GF-D8 (cell line): ENCODE data around the gene TANC1.

Source experiments
- DNase-seq: peaks from one replicate; lab custom pipeline; 2025; lab: John Stamatoyannopoulos, UW

Gene TANC1

DNA sequence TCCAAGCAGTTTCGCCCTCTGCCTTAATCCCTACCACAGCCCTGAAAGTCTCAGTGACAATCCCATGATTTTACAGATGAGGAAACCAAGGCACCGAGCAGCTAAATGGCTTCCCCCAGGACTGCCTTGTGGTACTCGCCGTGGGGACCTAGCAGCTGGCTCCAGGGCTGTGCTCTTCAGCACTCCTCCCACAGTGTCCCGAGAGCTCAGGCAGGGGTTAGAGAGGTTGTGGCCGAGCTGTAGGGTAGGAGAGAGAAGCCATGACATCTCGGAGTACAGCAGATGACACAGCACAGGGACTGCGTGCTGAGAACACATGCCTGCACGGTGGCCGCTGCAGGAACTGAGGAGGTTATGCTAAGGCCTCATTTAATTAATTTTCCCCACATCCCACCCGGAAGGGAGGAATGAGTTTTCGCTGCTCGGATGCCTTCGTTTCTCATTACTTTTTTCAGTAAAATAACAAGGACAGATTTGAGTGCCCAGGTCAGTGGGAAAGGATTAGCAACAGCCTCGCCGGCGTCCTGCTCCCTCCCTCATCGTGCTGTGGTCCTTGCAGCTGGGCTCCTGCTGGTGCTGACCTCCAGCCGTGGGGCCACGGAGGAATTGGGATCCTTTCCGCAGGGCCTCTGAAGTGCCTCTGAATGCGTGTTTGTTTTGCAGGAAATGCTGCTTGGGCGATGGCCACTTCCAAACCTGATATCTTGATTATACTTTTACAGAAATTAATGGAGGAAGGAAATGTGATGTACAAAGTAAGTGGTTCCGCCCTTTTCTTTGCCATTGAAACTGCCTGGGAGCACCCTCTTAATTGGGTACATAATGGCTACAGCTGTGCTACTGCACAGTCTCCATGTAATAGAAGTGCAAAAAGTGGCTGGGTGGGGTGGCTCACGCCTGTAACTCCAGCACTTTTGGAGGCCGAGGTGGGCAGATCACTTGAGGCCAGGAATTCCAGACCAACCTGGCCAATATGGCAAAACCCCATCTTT, 256.9 kb downstream of the TANC1 start:
- DNase-seq: no peak

DNA sequence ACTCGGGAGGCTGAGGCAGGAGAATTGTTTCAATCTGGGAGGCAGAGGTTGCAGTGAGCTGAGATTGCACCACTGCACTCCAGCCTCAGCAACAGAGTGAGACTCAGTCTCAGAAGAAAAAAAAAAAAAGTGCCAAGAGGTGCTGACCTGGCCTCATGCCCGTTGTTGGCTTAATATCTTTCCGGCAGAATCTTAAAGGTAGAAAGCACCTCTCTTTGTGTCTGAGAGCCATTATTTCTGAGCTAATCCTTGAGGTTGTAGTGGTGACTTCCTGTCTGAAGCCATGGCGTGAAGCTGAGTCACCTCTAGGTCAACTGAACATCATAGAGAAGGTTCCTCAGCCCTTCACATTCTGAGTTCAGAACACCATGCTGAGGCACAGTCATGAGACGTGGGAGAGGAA, 257.6 kb downstream of the TANC1 start:
- DNase-seq: peak; percentile 35

DNA sequence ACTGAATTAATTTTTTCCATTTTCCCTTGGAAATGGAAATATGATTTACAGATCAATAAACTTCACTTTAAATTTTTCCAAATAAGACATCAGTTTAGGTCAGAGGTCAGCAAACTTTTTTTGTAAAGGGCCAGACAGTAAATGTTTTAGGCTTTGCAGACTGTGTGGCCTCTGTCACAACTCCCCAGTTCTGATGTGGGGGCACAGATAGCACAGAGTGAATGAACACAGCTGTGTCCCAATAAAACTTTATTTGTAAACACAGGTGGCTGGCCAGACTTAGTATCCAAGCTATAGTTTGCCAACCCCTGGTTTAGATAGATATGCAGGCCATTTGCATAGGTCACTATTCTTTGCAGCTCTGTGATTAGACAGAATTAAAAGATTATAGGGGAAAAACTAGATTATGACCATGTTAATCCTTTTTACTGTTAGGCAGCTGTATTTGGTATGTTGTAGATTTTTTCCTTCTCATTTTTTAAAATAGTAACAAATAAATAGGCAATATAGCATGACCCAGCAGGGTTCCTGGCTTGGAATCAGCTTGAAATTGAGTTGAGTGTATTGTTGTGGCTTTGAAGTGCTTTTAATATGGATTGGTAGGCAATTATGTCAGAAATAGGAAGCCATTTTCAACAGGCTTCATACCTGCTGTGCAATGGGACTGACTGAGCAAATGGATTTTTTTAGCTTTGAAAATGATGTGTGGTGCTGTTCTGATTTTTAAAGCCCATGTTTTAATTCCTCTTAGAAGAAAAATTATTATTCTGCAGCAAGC, 258.4 kb downstream of the TANC1 start:
- DNase-seq: no peak

DNA sequence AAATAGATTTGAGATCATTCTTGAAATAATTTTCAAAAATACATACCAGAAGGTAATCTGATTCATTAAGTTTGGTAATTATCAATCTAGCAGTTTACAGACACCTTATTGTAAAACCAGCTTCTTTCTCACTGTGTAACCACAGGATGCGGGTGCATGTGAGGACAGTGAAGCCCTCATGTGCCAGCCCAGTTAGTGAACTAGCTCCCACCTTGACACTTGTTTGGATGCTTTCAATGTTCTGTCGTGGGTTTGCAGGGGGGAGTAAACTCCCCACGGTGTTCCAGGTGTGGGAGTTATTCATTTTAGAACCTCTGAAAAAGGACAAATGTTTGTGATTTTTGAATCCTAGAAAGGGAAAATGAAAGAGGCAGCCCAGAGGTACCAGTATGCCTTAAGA, 259.0 kb downstream of the TANC1 start:
- DNase-seq: no peak

DNA sequence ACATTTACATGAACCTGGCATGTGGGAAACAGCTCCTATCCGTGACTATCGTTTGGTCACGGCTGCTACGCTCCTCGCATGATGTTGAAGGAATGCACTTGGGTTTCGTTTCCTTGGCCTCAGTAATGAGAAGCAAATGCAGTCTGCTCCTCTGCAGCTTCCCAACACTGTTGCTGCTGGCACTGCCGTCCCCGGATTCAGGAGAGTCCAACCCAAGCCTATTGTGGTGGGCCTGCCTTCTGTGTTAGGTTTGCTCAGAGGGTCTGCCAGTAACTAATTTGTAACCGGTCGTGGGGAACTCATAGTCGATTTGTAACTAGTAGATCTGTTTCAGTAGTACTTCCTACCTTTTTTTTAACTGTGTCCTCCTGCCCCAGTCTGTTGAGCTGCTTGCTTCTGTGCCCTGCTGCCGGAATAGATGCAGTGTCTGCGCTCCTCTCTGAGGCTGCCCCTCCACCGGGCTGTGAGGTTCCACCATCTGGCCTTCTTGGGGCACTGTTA, 259.7 kb downstream of the TANC1 start:
- DNase-seq: no peak

DNA sequence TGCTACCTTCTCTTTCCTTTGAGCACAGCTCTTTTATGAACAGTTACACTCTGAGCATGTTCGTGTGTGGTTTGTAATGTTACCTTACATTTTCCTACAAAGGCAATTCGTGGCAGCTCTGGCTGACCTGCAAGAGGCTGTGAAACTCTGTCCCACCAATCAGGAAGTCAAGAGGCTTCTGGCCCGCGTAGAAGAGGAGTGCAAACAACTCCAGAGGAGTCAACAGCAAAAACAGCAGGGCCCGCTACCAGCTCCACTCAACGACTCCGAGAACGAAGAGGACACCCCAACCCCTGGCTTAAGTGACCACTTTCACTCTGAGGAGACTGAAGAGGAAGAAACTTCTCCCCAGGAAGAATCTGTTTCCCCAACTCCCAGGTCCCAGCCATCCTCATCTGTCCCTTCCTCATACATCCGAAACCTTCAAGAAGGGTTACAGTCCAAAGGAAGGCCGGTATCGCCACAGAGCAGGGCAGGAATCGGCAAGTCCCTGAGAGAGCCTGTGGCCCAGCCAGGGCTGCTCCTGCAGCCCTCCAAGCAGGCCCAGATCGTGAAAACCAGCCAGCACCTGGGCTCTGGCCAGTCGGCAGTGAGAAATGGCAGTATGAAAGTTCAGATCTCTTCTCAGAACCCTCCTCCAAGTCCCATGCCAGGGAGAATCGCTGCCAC, 261.2 kb downstream of the TANC1 start:
- DNase-seq: no peak

DNA sequence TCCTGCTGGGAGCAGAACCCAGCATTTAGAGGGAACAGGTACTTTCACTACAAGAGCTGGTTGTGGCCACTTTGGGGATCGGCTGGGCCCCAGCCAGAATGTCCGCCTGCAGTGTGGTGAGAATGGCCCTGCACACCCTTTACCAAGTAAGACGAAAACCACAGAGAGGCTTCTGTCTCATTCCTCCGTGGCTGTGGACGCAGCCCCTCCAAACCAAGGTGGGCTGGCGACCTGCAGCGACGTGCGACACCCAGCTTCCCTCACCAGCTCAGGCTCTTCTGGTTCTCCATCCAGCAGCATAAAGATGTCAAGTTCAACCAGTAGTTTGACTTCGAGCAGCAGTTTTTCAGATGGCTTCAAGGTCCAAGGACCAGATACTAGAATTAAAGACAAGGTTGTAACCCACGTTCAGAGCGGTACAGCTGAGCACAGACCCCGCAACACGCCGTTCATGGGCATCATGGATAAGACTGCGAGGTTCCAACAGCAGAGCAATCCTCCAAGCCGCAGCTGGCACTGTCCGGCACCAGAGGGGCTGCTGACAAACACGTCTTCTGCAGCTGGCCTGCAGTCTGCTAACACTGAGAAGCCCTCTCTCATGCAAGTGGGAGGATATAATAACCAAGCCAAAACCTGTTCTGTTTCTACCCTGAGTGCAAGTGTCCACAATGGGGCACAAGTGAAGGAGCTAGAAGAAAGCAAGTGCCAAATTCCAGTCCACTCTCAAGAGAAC, 261.9 kb downstream of the TANC1 start:
- DNase-seq: no peak

DNA sequence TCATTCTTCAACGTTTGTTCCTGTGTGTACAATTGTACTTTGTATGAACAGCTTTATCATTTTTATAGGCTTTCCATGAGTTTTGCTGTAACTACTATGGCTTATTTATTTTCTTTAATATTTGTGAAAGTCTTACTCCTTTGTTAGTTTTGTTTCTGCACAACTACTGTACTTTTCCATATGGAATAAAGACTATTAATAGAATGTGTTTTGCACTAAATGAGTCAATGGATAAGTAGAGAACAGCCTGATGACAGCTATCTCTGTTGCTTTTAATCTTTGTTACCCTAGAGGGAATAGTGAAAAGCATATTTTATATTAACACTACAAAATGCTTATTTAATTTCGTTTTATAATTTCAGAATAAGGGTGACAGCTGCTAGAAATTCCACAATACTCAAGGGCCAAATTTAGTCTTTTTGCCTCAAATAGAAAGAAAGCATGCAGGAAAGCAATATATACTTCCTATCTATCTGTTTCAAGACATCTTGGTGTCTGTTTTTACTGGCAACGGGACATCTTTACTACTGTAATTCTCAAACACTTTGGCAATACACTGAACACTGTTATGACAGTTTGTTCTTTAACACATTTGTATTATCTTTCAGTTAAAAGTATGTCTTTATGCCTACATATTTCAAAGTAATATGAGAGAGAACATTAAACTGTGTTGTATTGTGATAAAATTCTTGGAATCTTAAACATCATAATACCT, 264.2 kb downstream of the TANC1 start:
- no peak for DNase-seq

DNA sequence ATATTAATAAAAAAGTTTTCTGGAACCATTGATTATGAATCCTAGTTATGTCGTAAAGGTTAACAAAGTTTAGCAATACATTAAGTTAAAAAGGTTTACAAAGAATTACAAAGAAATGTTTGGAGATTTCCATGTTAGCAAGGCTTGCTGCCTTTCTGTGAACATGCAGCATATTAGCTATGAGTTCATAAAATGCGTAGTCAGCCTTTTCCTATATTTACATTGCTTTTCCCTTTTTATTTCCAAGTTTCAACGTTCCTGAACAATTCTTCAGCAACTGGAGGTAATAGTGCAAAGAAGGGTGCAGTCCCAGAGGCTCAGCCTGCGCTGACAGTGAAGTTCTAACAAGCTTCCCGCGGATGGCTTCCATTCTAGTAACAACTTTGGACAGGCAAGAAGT, 266.4 kb downstream of the TANC1 start:
- DNase-seq: no peak

DNA sequence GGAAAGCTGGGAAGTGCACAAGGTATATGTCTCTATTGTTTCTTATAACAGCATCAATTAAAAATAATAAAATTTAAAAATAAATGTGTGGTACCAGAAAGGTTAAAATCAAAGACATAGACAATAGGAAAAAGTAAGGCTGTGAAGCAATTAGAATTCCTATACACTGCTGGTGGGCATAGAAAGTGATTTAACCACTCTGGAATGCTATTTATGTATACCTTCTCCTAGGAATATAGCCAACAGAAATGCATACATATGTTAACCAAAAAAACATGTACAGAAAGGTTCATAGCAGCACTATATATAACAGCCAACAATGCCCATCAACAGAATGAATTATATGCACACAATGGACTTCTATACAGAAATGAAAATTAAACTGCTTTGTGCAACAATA, 275.1 kb downstream of the TANC1 start:
- no peak for DNase-seq

DNA sequence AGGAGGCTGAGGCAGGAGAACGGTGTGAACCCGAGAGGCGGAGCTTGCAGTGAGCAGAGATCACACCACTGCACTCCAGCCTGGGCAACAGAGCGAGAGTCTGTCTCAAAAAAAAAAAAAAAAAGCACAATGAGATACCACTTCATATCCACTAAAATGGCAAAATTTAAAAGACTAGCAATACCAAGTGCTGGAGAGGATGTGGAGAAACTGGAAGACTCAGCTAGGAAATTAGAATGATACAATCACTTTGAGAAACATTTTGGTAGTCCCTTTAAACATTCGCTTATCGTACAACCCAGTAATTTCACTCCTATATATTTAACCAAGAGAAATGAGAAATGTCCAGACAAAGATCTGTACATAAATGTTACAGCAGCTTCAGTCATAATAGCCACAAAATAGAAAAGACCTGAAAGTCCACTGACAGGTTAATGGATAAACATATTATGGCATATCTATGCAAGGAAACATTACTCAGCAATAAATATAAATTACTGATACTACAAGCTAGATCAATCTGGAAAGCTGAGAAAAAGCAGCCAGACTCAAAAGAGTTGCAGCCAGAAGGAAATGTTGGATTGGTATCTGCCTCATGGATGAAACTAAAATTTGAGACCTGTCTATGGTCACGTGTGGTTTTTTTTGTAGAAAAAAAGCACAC, 278.0 kb downstream of the TANC1 start:
- no peak for DNase-seq

DNA sequence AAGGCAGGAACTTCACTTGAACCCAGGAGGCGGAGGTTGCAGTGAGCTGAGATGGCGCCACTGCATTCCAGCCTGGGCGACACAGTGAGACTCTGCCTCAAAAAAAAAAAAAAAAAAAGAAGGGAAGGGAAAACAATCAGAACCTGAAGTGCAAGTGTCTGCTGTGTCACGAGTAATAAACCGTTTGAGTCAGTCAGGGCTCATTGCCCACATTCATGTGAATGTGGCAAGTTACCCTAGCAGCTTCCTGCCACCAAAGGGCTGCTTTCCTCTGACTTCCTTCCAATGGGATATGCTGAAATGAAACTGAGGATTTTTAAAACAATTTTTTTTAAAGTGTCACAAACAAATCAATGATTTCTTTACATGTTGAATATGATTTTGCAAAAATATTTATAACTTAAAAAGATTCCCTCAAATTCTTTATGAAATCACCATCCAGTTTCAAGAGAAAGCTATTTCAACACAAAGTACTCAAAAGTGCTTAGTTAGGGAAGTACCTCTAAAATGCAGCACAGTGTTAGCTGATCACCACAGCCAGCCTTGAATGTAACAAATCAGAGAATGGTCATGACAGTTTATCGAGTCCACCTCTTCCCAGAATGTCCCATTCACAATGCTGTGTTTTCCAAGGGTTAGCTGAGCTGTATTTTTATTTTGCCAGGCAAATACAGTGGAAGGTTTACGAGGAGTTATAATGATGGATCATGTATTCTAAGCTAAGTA, 281.7 kb downstream of the TANC1 start:
- DNase-seq: peak; percentile 95

DNA sequence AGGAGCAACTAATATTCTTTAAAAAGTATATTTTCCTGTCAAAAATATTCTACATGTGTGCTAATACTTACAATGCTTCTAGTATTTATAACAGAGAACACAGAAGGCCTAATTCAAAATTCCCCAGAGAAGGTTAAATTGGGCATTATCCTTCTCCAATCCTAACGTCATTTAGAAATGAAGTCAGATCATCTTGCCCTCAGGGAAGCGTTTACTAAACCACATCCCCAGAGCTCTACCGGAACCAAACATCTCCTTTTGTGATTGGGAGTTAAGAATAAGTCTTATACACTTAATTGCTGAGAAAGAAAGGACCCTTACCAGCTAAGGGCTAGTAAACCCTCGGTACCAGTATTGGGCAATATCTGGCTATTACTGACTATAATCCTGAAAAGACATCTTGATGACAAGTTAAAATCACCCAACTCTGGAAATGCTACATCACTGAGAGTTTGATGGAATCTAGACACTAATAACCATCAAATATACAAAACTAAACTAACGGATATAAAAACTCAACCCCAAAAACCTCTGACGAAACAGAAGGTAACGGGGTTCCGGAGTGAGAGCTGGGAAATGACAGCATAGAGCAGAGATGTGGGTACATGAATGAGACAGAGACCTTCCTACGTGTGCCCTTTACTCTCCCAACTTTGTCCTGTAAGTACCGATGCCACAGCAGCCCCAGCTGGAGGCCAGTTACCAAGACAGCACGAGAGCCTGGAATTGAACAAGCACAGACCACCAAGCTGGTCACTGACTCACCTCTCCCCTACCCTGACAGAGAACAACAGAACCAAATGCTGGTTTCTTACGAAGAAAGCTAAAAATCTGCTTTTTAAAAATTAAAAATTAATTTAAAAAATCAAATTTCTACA, 283.1 kb downstream of the TANC1 start:
- DNase-seq: no peak

DNA sequence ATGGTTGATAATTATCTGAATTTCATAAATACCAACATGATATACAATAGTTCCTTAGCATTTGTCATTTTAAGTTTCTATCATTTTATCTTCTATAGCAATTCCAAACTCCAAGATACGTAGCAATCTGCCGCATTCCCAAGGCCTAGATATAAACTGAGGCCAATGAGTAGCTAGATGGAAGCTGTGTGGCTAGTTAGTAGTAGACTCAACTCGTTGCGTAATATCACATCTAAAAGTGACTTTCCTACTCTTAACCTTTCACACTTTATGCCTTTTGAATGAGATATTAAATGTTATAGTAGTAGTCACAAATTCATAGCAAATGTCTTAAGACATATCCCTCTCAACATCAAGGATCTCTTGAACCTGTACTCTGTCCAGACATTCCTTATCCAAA, 284.5 kb downstream of the TANC1 start:
- no peak for DNase-seq

DNA sequence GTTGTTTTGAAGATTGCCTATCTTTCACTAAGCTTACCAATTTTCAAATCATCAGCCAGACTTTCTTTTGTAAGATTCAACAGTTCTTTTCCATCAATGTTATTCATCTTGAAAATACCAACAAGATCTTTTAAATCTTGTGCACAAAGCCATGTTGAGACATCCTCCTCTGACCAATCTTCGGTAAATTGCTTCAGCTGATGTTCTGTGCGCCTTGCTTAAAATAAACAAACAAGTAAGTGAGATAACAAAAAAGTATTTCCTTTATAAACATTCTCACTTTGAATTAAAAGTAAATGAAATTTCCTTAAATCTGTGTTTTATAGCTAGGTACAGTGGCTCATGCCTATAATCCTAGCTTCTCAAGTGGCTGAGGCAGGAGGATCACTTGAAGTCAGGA, 287.7 kb downstream of the TANC1 start:
- DNase-seq: no peak

DNA sequence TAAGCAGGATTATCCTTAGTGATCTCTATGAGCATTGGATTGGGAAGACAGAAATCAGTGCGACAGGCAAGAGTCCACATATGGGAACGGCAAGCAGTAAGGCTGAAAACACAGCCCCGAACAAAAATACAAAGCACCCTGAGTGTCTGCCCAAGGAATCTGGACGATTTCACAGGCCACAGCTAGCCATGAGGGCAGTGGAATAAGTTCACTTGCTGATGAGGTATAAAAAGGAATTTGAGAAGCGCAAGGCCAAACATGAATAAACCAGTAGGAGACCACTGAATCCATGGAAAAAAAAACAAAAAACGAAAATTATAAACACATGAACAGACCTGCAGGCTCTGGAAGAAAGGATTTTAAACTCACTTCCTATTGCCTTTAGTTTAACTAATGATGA, 293.8 kb downstream of the TANC1 start:
- DNase-seq: no peak

DNA sequence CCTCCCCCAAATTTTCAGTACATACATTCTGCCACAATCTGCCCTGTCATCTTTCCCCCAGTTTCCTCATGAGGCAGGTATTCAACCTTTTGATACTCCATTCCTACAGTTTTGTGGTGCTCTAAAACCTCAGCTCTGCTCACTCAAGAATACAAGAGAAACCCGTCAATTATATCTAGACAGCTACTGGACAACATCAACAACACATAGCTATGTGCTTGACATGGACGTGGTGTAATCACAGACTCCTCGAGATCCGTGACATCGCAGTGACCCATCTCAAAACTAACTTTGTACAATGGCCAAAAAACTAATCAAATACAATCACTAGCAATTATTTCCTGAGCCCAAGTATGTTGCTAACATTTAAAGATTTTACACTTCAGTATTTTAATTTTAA, 294.5 kb downstream of the TANC1 start:
- DNase-seq: no peak

DNA sequence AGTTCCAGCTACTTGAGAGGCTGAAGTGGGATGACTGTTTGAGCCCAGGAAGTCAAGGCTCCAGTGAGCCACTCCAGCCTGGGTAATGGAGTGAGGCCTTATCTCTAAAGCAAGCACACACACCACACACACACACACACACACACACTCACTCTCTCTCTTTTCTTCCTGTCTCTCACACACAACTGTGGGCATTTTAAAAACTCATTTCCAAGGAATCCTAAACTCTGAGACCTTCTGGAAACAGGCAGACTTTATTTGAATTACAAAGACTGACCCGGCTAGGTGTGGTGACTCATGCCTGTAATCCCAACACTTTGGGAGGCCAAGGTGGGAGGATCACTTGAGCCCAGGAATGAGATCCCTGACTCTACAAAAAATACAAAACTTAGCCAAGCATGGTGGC, 296.7 kb downstream of the TANC1 start:
- DNase-seq: no peak

DNA sequence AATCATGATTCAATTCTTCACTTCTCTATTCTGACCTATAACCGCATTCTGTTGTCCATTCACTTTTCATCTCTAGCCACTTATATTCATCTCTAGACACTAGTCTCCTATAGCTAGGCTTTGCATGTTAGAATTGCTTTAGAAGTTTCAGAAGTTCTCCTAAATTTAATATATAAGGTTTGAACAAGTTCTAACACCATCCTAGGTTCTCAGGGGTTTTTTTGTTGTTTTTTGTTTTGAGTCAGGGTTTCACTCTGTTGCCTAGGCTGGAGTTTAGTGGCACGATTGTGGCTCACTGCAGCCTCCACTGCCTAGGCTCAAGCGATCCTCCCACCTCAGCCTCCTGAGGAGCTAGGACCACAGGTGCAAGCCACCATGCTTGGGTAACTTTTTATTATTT, 298.1 kb downstream of the TANC1 start:
- DNase-seq: no peak
